LNCaP clone FGC (cell line): ENCODE data around the gene OR1I1.
A peak's percentile ranks its signal among the peaks of the same experiment; 100 is the strongest.
"Not testable (repeated sequence)": the region's sequence is repeated elsewhere in the genome, so short reads cannot be mapped to it uniquely, and the experiment has no call there.

Source experiments
- DNase-seq: peaks from one replicate; pipeline ENCODE4 v3.0.0-alpha.2; 2011; ENCODE audit warnings: low read depth
- H3K4me3 ChIP-seq: 2 replicates; pipeline ENCODE4 v1.5.1; 2011; ENCODE audit warnings: mild to moderate bottlenecking, low read depth, low read length, control low read depth
- TF ChIP-seq, protein P1 (sequence below): IDR thresholded peaks from 2 replicates; pipeline ENCODE4 v1.5.1; 2012; ENCODE audit warnings: mild to moderate bottlenecking; ENCODE audit not compliant: control insufficient read depth, insufficient read depth; ENCODE audit errors: extremely low read depth

Gene OR1I1

DNA sequence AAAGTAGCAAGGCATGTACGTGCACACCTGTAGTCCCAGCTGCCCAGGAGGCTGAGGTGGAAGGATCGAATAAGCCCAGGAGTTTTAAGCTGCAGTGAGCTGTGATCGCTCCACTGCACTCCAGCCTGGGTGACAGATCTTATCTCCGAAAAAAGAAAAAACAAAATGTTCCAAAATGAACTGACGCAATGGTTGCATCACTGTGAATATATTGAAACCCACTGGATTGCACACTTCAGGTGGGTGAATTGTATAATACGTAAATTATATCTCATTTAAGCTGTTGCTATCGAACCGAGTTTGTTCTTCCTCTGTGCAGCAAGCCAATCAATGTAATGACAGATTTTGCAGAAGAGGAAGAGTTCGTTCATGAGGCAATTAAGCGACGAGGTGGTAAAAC lies 34.3 kb upstream of the OR1I1 start:
- no peak for DNase-seq

GRCh38 chr19:15048128-15048527 lies 33.9 kb upstream of the OR1I1 start:
- no peak for DNase-seq
- TF ChIP-seq, protein P1, sequence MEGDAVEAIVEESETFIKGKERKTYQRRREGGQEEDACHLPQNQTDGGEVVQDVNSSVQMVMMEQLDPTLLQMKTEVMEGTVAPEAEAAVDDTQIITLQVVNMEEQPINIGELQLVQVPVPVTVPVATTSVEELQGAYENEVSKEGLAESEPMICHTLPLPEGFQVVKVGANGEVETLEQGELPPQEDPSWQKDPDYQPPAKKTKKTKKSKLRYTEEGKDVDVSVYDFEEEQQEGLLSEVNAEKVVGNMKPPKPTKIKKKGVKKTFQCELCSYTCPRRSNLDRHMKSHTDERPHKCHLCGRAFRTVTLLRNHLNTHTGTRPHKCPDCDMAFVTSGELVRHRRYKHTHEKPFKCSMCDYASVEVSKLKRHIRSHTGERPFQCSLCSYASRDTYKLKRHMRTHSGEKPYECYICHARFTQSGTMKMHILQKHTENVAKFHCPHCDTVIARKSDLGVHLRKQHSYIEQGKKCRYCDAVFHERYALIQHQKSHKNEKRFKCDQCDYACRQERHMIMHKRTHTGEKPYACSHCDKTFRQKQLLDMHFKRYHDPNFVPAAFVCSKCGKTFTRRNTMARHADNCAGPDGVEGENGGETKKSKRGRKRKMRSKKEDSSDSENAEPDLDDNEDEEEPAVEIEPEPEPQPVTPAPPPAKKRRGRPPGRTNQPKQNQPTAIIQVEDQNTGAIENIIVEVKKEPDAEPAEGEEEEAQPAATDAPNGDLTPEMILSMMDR, result no peak
- no peak overlapping the region for H3K4me3 ChIP-seq

More for the DNA sequence above, 34.3 kb upstream of the OR1I1 start:
- H3K4me3 ChIP-seq, result no peak overlapping the region
- TF ChIP-seq, protein P1, result no peak

DNA sequence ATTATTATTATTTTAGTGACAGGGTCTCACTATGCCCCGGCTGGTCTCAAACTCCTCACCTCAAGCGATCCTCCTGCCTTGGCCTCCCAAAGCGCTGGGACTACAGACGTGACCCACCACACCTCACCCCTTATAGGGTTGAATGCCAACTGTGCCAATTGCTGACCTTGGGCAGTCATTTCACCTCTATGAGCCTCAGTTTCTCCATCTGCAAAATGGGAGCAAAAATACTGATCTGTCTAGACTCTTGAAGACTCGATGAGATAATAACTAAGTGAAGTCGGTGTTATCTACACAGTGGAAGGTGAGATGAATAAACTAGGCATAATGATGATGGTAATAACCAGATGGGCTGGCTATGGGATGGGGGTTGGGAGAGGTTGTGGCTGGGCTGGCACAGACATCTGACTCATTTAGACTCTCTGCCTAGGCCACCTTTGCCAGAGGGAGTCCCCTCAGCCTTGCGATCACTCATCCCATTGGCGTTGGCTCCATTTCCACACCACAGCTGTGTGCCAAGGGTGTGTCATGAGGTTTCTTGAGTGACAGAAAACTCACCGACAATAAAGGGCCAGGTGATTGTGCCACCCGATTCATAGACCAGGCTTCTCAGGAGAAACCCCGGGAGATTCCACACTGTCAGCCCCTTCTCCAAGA lies 33.0 kb upstream of the OR1I1 start, which contains the start of gene CASP14:
Gene CASP14 (plus strand): TSS at position 596 of the 657 bp plus-strand sequence. CDS start 2,772 bp downstream, outside the sequence.
- no peak within 1 kb of the TSS for H3K4me3 ChIP-seq
- no peak for DNase-seq
- TF ChIP-seq, protein P1, result no peak

DNA sequence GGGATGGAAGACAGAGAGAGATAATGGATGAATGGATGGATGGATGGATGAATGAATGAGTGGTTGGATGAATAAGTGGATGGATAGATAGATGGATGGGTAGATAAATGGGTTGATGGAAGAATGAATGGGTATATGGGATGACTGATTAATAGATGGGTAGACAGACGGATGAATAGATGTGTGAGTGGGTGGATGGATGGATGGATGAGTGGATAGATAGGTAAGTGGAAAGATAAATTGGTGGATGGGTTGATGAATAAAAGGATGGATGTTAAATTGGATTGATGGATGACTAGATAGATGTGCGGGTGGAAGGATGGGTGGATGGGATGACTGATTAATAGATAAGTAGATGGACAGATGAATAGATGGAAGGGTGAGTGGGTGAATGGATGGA lies 31.4 kb upstream of the OR1I1 start:
- DNase-seq, result no peak
- TF ChIP-seq, protein P1, result no peak
- no peak overlapping the region for H3K4me3 ChIP-seq

GRCh38 chr19:15062036-15062435 lies 20.0 kb upstream of the OR1I1 start:
- no peak overlapping the region for H3K4me3 ChIP-seq
- no peak for DNase-seq
- TF ChIP-seq, protein P1, result no peak

DNA sequence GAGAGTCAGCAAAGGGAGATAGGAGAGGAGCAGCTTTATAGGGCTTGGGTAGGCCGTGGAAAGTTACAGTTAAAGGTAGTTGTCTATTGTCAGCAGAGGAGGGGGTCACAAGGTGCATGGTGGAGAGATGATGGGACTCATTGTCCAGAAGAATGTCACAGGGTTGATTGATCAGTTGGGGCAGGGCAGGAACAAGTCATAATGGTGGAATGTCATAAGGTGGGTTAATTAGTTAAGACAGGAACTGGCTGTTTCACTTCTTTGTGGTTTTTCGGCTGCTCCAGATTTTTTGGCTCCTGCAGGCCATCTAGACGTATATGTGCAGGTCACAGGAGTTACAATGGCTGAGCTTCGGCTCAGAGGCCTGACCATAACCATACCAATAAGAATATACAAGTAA lies 11.6 kb upstream of the OR1I1 start:
- H3K4me3 ChIP-seq, DNase-seq: not testable (repeated sequence)

DNA sequence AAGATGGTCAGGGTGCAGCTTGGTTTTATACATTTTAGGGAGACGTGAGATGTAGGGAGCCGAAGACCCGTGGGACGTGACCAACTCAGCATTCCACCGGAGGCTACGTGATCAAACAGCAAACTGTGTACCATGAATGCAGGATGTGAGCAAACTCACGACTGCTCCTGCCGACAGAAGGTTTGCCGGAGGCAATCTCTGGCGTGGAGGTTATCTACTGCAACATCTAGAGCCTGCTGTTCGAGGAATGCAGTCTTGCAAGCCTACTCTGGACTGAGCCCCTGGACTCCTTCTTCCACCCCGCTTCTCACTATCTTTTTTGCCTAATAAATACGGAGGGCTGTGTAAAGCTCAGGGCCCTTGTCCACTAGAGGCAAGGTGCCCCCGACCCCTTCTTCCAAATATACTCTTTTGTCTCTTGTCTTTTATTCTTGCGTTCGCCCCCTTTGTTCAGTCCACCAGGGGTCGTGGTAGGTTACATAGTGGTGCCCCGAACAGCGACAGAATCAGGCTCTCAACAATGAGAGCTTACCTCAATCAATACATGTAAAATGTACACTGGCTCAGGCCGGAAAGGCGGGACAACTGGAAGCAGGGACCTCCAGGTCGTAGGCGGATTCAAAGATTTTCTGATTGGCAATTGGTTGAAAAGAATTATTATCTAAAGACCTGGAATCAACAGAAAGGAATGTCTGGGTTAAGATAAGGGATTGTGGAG lies 8.9 kb upstream of the OR1I1 start:
- peak; percentile 19 for DNase-seq
- H3K4me3 ChIP-seq, result no peak overlapping the region
- TF ChIP-seq, protein P1, result no peak
